GM12874 (cell line): ENCODE data around the gene MICA.
A peak's percentile ranks its signal among the peaks of the same experiment; 100 is the strongest.

Source experiments
- CTCF ChIP-seq: IDR thresholded peaks from 2 replicates; pipeline ENCODE4 v1.5.1; 2011; ENCODE audit warnings: low read depth, mild to moderate bottlenecking, control low read depth, low read length, moderate library complexity; ENCODE audit not compliant: insufficient read depth

MICA gene

DNA sequence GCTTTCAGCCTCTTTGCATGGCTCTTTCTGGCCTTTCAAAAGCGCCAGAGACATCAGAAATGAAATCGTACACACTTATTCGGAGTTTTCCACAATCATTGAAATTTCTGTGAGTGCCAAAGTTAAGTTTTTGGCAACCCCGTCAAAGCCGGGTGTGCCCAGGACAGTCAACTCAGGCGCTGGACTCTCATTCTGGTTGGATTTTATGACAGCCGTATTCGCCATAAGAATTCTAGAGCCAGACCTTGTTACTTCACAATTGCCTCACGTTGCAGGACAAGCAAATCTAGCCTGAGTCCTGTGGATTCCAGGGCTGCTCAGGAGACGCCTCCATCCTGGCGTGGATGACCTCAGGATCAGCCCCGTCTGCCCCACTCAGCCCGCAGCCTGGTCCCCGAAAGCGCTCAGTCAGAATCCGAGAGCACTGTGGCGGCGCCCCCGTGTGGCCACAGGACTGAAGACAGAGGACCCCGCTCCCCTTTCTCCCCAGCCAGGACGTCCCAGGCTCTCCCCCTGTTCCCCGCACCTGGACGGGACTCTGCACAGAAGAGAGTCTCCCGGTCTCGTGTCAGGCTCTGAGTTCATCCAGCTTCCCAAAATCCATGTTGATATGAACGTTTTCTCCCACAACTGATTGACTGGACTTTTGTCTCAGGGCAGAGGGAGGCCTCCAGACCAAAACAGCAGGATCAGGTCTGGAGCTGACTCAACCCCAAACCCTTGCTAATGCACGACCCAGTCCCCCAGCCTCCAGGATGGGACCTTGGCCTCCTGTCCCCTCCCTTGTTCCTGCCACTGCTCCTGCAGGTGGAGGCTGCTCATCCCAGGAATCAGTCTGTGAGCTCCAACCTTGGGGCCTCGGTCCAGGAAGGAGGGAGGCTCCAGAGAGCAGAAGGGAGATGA lies 38.2 kb downstream of the MICA start:
- peak; percentile 93 for TF ChIP-seq CTCF

DNA sequence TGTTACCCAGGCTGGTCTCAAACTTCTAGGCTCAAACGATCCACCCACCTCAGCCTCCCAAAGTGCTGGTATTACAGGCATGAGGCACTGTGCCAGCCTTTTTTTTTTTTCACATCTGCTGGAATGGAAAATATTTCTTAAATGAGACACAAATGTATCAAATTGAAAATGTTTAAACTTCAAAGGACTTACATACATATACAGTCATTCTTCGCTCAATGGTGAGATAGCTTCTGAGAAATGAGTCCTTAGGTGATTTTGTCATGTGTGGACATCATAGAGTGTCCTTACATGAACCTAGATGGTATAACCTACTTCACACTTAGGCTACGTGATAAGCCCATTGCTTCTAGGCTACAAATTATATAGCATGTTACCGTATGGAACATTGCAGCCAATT lies 43.1 kb downstream of the MICA start:
- no peak for TF ChIP-seq CTCF

DNA sequence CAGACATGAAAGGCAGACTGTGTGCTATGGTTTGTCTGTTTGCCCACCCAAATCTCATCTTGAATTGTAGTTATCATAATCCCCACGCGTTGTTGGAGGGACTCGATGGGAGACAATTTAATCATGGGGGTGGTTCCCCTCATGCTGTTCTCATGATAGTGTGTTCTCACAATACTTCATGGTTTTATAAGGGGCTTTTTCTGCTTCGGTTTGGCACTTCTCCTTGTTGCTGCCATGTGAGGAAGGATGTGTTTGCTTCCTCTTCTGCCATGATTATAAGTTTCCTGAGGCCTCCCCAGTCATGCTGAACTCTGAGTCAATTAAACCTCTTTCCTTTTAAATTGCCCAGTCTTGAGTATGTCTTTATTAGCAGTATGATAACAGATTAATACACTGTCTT lies 47.4 kb downstream of the MICA start:
- TF ChIP-seq CTCF: no peak

DNA sequence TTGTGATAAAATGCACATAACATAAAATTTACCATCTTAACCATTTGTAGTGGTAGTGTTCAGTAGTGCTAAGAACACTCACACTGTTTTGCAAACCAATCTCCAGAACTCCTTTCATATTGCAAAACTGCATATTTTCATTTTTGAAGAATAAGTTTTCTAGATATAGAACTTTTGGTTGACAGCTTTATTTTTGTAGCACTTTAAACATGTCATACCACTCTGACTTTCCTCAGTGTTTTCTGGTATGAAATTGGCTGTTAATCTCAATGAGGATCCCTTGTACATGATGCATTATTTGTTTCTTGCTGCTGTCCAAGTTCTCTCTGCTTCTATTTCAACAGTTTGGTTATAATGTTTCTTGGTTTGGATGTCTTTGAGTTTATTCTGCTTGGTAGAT lies 49.5 kb downstream of the MICA start:
- no peak for TF ChIP-seq CTCF

GRCh38 chr6:31453259-31453658 lies 49.9 kb downstream of the MICA start:
- no peak for TF ChIP-seq CTCF

- no peak for TF ChIP-seq CTCF
Measured at GRCh38 chr6:31460361-31461025, 57.1 kb downstream of the MICA start.

GRCh38 chr6:31462026-31462963 lies 58.9 kb downstream of the MICA start:
- TF ChIP-seq CTCF: no peak
